ENCODE results near the gene MYL12B.
"Not testable (repeated sequence)": the region's sequence is repeated elsewhere in the genome, so short reads cannot be mapped to it uniquely, and the experiment has no call there.

Gene MYL12B

DNA sequence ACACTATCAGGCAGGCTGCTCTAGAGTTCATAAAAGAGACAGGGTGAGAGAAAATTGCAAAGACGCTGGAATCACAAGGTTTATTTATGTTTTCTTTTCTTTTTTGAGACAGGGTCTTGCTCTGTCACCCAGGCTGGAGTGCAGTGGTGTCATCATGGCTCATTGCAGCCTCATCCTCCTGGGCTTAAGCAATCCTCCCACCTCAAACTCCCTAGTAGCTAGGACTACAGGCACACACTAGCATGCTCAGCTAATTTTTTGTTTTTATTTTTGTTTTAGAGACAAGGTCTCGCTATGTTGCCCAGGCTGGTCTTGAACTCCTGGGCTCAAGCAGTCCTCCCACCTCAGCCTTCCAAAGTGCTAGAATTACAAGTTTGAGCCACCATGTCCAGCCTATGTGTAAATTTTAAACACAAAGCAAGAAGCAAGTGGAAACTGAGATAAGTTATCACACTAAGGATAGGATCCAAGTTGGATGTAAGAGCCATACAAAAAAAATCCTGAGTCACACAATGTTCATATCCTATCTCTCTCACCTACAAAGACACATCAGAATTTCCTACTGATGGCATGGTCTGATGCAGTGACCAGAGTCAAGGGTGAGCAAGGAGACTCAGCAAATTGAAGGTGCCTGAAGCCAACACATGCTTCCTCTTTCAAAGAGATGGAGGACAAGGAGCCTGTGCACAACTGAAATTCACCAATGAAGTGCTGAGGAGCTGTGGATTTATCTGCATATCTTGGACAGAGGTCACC is 31.4 kb downstream of the MYL12B start:
- in situ Hi-C loops (cut with HindIII; ENCODE audit: low sequenced_read_pairs), result no loop called here

DNA sequence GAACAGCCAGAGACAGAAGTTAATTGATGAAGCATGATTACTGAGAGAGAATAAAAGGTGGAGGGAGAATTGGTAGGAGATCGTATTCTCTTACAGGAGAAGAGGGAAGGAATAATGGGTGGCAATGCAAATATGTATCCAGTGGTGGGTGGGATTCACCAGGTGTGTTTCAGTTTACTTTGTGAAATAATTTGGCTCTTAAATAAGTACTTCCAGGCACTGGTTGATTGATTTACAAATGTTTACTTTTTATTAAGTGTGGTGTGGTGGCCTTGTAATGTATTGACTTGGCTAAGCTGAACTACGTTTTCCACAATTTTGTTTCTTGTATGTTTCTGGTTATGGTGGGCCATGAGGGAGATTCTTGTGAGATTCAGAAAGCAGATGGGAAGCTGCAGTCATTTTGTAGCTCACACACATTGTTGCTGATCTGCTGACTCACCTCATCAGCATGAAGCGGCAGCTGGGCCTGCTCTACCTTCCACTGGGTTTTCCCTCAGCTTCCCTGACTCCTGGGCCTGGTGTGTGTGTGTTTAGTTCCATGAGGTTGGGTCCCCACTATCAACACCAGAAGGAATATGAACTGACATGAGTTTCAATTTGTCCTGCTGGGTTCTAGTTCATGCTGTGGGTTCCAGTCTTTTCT is 32.6 kb downstream of the MYL12B start:
- in situ Hi-C loops (cut with HindIII; ENCODE audit: low sequenced_read_pairs), result no loop called here

DNA sequence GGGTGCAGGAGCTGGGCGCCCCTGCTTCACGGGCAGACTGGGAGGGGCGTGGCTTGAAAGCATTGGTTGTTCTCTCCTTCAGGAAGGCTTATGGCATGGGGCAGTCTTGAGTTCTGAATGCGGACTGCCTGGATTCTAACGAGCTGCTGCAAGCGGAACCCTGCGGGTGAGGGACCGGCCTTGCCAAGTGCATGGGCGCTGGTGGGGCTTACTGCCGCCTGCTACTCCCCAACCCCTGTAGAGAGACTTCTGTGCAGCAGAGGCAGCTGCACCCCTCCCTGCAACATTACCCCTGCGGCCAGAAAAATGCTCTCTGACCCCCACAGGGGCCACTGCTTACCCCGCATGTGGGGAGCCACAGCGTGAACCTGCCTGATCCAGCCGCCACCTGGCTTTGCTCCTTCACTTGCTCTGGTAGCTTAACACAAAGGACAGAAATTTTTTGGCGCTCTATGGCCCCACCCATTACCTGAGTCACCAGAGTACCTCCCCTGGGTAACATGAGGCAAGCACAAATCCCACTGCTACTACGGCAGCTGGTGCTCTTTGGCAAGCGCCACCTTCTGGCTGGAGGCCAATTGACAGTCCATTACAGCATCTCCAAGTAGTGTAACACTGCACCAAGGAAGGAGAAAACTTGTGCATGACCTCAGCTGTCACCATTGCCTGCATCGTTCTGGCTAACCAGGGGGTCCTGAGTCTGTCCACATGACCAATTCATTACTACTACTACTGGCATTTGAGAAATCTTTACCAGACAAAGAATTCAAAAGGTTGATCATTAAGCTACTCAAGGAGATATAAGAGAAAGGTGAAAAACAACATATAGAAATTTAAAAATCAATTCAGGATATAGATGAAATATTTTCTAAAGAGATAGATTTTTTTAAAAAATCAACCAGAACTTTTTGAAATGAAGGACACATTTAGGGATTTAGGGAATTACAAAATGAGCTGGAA is 35.4 kb downstream of the MYL12B start:
- in situ Hi-C loops (cut with HindIII; ENCODE audit: low sequenced_read_pairs), result no loop called here

DNA sequence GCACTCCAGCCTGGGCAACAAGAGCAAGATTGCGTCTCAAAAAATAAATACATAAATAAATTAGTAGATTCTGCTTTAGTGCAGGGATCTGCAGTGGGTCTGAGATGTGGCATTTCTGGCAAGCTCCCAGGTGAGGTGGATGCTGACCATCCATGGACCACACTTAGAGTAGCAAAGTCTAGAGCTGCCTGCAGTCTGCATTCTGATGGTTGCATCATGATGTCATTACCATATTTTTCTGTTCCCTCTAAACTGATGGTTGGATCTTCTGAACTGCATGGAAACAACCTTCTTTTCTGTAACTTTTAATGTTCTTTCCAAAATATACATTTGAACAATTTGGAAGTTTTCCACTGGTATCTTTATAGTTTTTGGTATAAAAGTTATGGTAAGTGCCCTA is 42.9 kb downstream of the MYL12B start:
- in situ Hi-C loops (cut with HindIII; ENCODE audit: low sequenced_read_pairs), result no loop called here

DNA sequence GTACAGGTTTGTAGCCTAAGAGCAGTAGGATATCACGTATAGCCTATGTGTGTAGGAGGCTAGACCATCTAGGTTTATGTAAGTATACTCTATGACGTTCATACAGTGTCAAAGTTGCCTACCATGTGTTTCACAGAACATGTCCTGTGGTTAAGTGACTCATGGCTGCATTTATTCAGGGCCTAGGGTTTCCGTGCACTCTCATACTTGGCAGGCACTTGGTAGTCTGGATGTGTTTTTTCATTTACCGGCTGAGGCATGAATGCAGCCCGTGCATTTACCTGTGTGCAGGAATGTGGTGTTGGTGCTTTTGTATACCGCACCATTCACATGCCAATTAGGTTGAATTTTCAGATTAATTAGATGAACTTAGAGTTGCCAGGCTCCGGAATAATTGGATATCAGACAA is 43.4 kb downstream of the MYL12B start:
- in situ Hi-C loops (cut with HindIII; ENCODE audit: low sequenced_read_pairs), result no loop called here

DNA sequence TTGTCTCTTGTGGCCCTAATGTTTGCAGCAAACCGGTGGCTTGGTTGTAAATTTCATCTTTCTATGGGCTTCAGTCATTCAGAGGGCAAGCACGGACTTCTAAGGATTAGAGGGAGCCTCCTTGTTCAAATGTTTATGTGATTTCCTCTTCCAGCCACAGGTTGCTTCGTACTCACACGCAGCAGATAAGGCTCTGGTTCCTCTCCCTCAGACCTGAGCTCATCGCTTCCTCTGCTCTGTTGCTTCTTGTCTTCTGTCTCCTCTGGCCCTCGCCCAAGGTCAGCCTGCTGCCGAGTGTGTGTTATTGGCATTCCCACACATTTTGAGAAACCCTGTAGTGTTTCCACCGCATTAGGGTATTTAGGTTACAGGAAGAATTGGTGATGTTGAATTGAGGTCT is 44.0 kb downstream of the MYL12B start:
- in situ Hi-C loops (cut with HindIII; ENCODE audit: low sequenced_read_pairs), result no loop called here

DNA sequence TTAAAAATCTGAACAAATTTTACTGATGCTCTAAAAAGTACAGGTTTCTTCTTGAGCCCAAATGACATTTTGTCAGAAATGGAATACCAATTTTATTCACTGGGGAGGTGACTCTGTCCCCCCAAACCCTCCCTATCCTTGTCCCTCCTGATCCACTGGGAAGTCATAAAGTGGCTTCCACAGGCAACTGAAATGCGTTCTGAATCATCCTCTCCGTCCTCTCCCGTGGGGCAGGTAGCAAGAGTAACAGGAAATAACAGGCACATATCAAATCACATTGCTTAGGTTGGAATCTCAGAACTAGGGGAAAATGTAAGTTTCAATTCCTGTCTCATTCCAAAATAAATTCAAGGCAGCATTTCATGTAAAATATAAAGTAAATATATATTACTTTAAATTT is 44.5 kb downstream of the MYL12B start:
- in situ Hi-C loops (cut with HindIII; ENCODE audit: low sequenced_read_pairs), result no loop called here

DNA sequence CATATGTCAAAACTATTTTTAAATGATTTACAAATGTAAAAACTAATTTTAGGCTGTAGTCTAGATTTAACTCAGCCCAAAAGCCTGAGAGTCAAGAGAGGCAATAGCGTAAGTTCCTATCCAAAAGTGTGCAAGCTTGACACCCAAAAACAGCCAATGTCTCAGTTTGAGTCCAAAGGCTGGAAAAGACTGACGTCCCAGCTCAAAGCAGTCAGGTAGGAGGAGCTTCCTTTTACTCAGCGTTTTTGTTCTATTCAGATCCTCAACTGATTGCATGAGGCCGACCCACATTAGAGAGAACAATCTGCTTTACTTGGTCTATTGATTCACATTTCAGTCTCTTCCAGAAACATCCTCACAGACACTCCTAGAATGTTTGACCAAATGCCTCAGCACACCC is 51.8 kb downstream of the MYL12B start:
- in situ Hi-C loops (cut with HindIII; ENCODE audit: low sequenced_read_pairs), result no loop called here

DNA sequence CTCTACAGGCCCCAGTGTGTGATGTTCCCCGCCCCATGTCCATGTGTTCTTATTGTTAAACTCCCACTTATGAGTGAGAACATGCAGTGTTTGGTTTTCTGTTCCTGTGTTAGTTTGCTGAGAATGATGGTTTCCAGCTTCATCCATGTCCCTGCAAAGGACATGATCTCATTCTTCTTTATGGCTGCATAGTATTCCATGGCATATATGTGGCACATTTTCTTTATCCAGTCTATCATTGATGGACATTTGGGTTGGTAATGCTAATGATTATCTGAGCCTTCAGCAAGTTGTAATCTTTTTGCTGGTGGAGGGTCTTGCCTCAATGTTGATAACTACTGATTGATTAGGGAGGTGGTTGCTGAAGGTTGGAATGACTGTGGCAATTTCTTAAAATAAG is 53.4 kb downstream of the MYL12B start:
- in situ Hi-C loops (cut with HindIII; ENCODE audit: low sequenced_read_pairs), result not testable (repeated sequence)

DNA sequence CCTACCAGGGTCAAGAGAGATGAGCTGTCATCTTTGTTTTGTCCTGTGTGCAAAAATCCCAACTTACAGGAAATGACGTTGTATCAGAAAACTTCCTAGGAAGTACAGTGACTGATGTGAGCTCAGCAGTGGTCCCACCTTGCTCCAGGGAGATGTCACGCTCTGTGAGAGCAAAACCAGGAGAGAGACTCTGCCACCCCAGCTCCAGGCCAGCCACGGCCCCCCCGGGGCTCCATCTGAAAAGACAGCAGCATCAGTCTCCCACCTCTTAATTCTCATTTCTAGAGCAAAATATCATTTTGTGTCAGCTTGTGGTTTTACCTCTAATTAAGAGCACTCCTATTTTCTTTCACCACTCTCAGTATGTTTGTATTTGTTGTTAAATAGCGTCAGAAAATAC is 57.5 kb downstream of the MYL12B start:
- in situ Hi-C loops (cut with HindIII; ENCODE audit: low sequenced_read_pairs), result no loop called here

DNA sequence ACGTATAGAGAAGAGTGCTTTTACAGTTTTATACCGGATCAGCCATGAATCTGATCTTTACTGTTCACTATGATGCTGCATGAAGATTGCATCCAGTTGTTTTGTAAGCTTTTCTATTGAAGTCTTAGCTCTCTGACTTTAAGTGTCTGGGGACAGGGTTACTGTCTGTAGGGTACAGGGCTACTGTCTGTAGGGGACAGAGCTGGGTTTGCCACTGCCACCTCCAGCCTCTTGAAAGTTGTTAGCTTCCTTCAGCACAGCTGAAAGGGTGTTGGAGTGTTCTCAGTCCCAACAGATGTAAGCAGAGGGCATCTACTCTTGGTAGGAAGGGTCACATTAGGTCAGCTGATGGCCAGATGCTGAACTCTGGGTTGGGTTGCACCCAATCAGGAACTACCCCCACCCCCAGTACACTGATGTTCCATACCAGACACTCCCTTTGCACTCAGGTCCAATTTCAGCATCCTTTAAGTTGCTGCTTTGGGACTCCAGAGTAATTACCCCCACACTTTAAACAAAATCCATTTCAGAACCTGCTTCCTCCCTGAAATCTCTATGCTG is 58.0 kb downstream of the MYL12B start:
- in situ Hi-C loops (cut with HindIII; ENCODE audit: low sequenced_read_pairs), result no loop called here

DNA sequence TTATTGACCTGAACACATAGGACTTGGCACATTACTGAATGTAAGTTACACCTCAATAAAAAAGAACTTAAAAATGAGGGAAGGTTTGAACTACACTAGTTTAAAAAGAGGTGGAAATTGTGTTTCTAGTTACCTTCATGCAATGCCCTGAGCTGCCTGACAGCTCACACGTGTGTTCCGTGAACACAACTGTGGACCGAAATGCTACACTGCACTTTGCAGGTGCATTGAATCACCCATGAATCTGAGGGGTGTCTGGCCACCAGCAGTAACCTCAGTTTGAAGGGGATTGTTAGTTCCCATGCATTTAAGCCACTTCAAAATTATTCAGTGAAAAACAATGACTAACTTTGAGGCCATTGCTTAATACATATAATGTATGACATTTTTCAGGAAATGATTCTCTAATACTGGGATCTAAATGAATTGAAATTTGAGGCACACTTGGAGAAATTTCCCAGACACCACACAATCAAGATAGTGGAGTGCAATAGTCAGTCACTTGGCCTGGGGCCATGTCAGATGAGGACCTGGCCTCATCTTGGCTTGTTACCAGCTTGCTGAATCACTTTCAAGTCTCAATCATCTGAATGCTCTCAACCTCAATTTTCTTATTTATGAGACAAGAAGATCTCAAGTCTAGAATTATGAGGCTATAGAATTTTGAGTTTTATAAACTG is 59.3 kb downstream of the MYL12B start:
- in situ Hi-C loops (cut with HindIII; ENCODE audit: low sequenced_read_pairs), result no loop called here

DNA sequence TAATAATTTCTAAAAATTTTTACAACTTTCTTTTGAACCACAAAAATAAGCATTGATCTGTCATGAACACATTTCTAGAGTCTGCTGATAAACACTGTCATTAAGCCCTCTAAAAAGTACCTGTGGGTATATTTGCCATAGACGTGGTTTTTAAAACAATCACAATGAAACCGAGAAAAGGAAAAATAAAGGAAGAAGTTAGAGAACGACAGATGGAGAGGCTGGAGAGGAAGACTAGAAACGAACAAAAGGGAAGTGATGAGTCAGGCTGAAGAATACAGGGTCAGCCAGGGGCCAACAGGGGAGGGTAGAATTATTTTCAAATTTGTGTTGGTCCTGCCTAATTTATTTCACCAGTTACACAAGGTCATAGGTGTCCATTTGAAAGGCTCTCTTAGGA is 62.0 kb downstream of the MYL12B start:
- in situ Hi-C loops (cut with HindIII; ENCODE audit: low sequenced_read_pairs), result no loop called here
